MCF 10A (cell line): ENCODE results near the gene CLEC4D. TPM values are rescaled to one million over a fixed set of nuclear protein-coding genes. Genes with fewer than 3 reads are reported as not detected.
A peak's percentile ranks its signal among the peaks of the same experiment; 100 is the strongest.
"Not testable (repeated sequence)": the region's sequence is repeated elsewhere in the genome, so short reads cannot be mapped to it uniquely, and the experiment has no call there.

Experiments
- BruUV-seq: library from RNA; stranded (reverse); fragments of 400-500 nt; replicated peaks from 2 replicates; lab custom pipeline; 2021; lab: Mats Ljungman, UMichigan
- CTCF ChIA-PET: fragments of 300-600 bp; sonication (Branson Sonifier 250); formaldehyde crosslinking; extraction: SDS; loops from one replicate; lab custom pipeline; 2021; ENCODE audit warnings: antibody characterized with exemption, inconsistent platforms; lab: Yijun Ruan, JAX
- POLR2A ChIA-PET: fragments of 300-600, 350-650 bp; sonication (Branson Sonifier 250); formaldehyde crosslinking; extraction: SDS; loops from one replicate; lab custom pipeline; 2020; ENCODE audit warnings: antibody characterized with exemption, inconsistent platforms; lab: Yijun Ruan, JAX
- DNase-seq: peaks from one replicate; pipeline ENCODE4 v3.0.0-alpha.2; 2018; ENCODE audit not compliant: unreplicated experiment
- H3K27ac Mint-ChIP-seq: one replicate; pipeline ENCODE4 v1.8.0; 2022; ENCODE audit warnings: mild to moderate bottlenecking, low read depth, mixed read lengths; ENCODE audit not compliant: unreplicated experiment
- H3K27me3 Mint-ChIP-seq: one replicate; pipeline ENCODE4 v1.8.0; 2022; ENCODE audit warnings: mixed read lengths; ENCODE audit not compliant: insufficient read depth, unreplicated experiment
- H3K36me3 Mint-ChIP-seq: one replicate; pipeline ENCODE4 v1.8.0; 2022; ENCODE audit warnings: mild to moderate bottlenecking, moderate library complexity, mixed read lengths; ENCODE audit not compliant: insufficient read depth, unreplicated experiment
- H3K4me1 Mint-ChIP-seq: one replicate; pipeline ENCODE4 v1.8.0; 2022; ENCODE audit warnings: mixed read lengths; ENCODE audit not compliant: insufficient read depth, unreplicated experiment
- H3K4me3 Mint-ChIP-seq: one replicate; pipeline ENCODE4 v1.8.0; 2022; ENCODE audit warnings: mild to moderate bottlenecking, moderate library complexity, mixed read lengths; ENCODE audit not compliant: unreplicated experiment
- H3K9me3 Mint-ChIP-seq: one replicate; pipeline ENCODE4 v1.8.0; 2022; ENCODE audit warnings: mixed read lengths; ENCODE audit not compliant: unreplicated experiment
- intact Hi-C: fragments of 100-400 bp; cut with micrococcal nuclease; formaldehyde crosslinking; loops from 2 replicates; pipeline ENCODE4 v1.14.1; 2022
- total RNA-seq: library from RNA; stranded (reverse); gene quantifications from 2 replicates; pipeline ENCODE4 v1.2.3, GENCODE V29; 2022
- TF ChIP-seq, protein P1 (sequence below): fragments of 200-600 bp; IDR thresholded peaks from one replicate; pipeline ENCODE4 v1.8.0; 2022; ENCODE audit warnings: antibody characterized with exemption, mild to moderate bottlenecking; ENCODE audit not compliant: unreplicated experiment

CLEC4D gene
- total RNA-seq, 1 experiment from 2014 or later = not detected

DNA sequence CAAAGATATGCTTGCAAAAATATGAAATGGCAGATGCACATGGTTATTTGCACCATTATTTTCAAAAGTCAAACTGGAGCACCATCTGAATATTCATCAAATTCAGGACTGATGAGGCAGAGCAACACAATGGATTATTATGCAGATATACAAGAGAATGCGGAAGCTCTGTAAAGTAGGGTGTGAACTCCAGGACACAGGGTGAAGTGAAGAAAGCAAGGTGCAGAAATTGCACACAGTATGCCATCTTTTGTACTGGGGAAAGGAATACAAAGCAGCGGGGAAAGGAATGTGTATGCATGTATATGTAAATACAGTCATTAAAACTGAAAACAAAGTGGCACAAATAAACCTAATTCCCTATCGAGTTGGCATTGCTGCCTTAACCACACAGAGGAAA lies 50.1 kb downstream of the CLEC4D start:
- POLR2A ChIA-PET = no interaction called here
- H3K27me3 Mint-ChIP-seq = no peaks in the 10 kb centered on the region
- no TSS peak for BruUV-seq
- peak overlapping the region; percentile 10 for H3K27ac Mint-ChIP-seq
- H3K9me3 Mint-ChIP-seq = peaks cover 11% of the 10 kb centered on the region
- CTCF ChIA-PET = interaction anchor here (0.6 to 3.3 kb wide), 4 partner anchors 20 to 97 kb away, joined by 3 to 23 read pairs (median 4); no protein-coding TSS in a partner anchor
- no peaks in the 10 kb centered on the region for H3K4me1 Mint-ChIP-seq
- H3K36me3 Mint-ChIP-seq = no peaks in the 10 kb centered on the region
- intact Hi-C loops = no loop called here
- no peak overlapping the region for H3K4me3 Mint-ChIP-seq
- no peak for DNase-seq
- TF ChIP-seq, protein P1, sequence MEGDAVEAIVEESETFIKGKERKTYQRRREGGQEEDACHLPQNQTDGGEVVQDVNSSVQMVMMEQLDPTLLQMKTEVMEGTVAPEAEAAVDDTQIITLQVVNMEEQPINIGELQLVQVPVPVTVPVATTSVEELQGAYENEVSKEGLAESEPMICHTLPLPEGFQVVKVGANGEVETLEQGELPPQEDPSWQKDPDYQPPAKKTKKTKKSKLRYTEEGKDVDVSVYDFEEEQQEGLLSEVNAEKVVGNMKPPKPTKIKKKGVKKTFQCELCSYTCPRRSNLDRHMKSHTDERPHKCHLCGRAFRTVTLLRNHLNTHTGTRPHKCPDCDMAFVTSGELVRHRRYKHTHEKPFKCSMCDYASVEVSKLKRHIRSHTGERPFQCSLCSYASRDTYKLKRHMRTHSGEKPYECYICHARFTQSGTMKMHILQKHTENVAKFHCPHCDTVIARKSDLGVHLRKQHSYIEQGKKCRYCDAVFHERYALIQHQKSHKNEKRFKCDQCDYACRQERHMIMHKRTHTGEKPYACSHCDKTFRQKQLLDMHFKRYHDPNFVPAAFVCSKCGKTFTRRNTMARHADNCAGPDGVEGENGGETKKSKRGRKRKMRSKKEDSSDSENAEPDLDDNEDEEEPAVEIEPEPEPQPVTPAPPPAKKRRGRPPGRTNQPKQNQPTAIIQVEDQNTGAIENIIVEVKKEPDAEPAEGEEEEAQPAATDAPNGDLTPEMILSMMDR = no peak

GRCh38 chr12:8564656-8565055 lies 51.4 kb downstream of the CLEC4D start:
- TF ChIP-seq, protein P1 = no peak
- POLR2A ChIA-PET = no interaction called here
- no peaks in the 10 kb centered on the region for H3K27me3 Mint-ChIP-seq
- CTCF ChIA-PET = interaction anchor here (3.3 kb wide), 1 partner anchor 21 kb away, joined by 23 read pairs; no protein-coding TSS in a partner anchor
- DNase-seq = no peak
- intact Hi-C loops = no loop called here
- H3K4me1 Mint-ChIP-seq = no peaks in the 10 kb centered on the region
- no peaks in the 10 kb centered on the region for H3K36me3 Mint-ChIP-seq
- H3K27ac Mint-ChIP-seq = no peak overlapping the region
- BruUV-seq = no TSS peak
- H3K9me3 Mint-ChIP-seq = peaks cover 11% of the 10 kb centered on the region
- H3K4me3 Mint-ChIP-seq = no peak overlapping the region

DNA sequence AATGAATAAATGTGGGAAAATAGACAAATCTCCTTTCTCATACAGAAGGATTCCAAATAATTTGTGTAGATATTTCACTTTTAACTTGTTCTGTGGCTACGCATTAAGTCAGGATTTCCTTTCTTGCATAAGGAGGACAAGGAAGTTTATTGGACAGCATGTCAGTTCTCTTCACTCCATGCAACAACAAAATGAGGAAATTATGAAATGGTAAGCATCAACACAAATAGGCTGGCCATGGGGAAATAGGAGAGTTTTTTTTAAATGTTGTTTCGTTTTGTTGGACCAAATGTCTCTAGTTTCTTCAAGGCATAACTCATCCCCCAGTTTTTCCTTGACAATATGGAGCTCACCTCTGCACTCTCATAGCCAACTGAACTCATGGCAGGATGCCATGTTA lies 52.7 kb downstream of the CLEC4D start:
- H3K4me1 Mint-ChIP-seq, intact Hi-C loops, H3K27ac Mint-ChIP-seq, H3K36me3 Mint-ChIP-seq, BruUV-seq, H3K4me3 Mint-ChIP-seq, DNase-seq, H3K27me3 Mint-ChIP-seq, POLR2A ChIA-PET: not testable (repeated sequence)
- CTCF ChIA-PET = interaction anchor here (0.8 to 3.3 kb wide), 2 partner anchors 10 to 22 kb away, joined by 3 to 23 read pairs; no protein-coding TSS in a partner anchor
- H3K9me3 Mint-ChIP-seq = peaks cover 11% of the 10 kb centered on the region

DNA sequence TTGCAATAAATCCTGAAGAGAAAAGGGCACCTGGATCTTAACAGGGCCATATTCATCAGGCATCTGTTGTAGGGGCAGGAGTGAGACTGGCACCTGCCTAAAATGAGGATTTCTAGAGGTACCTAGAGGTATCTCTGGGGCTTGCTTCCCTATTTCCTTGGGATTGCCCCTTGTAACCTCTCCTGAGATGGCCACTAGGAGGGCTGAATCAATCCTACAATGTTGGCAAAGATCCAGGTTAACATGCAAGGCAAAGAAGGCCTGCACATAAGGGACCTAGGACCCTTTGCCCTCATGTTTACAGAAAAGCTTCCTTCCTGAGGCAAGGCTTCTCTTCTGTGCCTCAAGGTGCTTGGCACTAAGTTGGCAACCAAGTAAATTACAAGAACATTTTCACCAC lies 53.2 kb downstream of the CLEC4D start:
- intact Hi-C loops = no loop called here
- TF ChIP-seq, protein P1 = no peak
- POLR2A ChIA-PET = interaction anchor here (0.5 kb wide), 1 partner anchor 410 kb away, joined by 4 read pairs; no protein-coding TSS in a partner anchor
- Mint-ChIP-seq H3K9me3 (peaks cover 11% of the 10 kb centered on the region), H3K4me1 (no peaks in the 10 kb centered on the region), H3K36me3 (no peaks in the 10 kb centered on the region), H3K4me3 (no peak overlapping the region), H3K27ac (no peak overlapping the region), H3K27me3 (no peaks in the 10 kb centered on the region)
- BruUV-seq = no TSS peak
- CTCF ChIA-PET = interaction anchor here (0.8 to 3.3 kb wide), 2 partner anchors 10 to 23 kb away, joined by 3 to 23 read pairs; no protein-coding TSS in a partner anchor
- peak; percentile 9 for DNase-seq

Other genes with a start within 250 kb of the CLEC4D start
- not detected in 2 replicates for gene CLEC6A, start 57.5 kb upstream of the CLEC4D start, total RNA-seq
- not detected in 2 replicates for gene CLEC4E, start 27.4 kb downstream of the CLEC4D start, total RNA-seq
- not detected in 2 replicates for gene AICDA, start 99.4 kb downstream of the CLEC4D start, total RNA-seq
- gene MFAP5, start 149.3 kb downstream of the CLEC4D start, total RNA-seq = 0.64 and 1.6 TPM in 2 replicates
- gene RIMKLB, start 184.5 kb downstream of the CLEC4D start, total RNA-seq = 32.7 and 34.4 TPM in 2 replicates